Measurements from ENCODE around the gene CPLX3.

The CPLX3 gene

GRCh38 chr15:74823324-74823723 is 3.1 kb upstream of the CPLX3 start:
- FAIRE-seq (no peak), DNase-seq (ENCODE audit: extremely low spot score, insufficient read length, low read depth) (no peak)

GRCh38 chr15:74824976-74825375 is 1.5 kb upstream of the CPLX3 start:
- DNase-seq (ENCODE audit: extremely low spot score, insufficient read length, low read depth): no peak
- no peak for FAIRE-seq

GRCh38 chr15:74825866-74826265 is 561 bp upstream of the CPLX3 start:
- DNase-seq (ENCODE audit: extremely low spot score, insufficient read length, low read depth): no peak
- no peak for FAIRE-seq

GRCh38 chr15:74826921-74827320 is 494 bp downstream of the CPLX3 start:
- no peak for FAIRE-seq
- DNase-seq (ENCODE audit: extremely low spot score, insufficient read length, low read depth): no peak

GRCh38 chr15:74827614-74828013 is 1.2 kb downstream of the CPLX3 start:
- no peak for FAIRE-seq
- no peak for DNase-seq (ENCODE audit: extremely low spot score, insufficient read length, low read depth)

- FAIRE-seq: no peak
- DNase-seq (ENCODE audit: extremely low spot score, insufficient read length, low read depth): no peak
These were observed 2.4 kb downstream of the CPLX3 start for GRCh38 chr15:74828835-74829234.

- DNase-seq (ENCODE audit: extremely low spot score, insufficient read length, low read depth) (no peak), FAIRE-seq (no peak)
These were observed 3.1 kb downstream of the CPLX3 start for GRCh38 chr15:74829486-74829885.

GRCh38 chr15:74829991-74830390 is 3.6 kb downstream of the CPLX3 start:
- no peak for DNase-seq (ENCODE audit: extremely low spot score, insufficient read length, low read depth)
- no peak for FAIRE-seq

- no peak for DNase-seq (ENCODE audit: extremely low spot score, insufficient read length, low read depth)
- FAIRE-seq: no peak
These were observed 4.4 kb downstream of the CPLX3 start for GRCh38 chr15:74830868-74831267.

GRCh38 chr15:74831813-74832495 is 5.5 kb downstream of the CPLX3 start:
- no peak for DNase-seq (ENCODE audit: extremely low spot score, insufficient read length, low read depth)
- no peak for FAIRE-seq

GRCh38 chr15:74832826-74833225 is 6.4 kb downstream of the CPLX3 start:
- FAIRE-seq (no peak), DNase-seq (ENCODE audit: extremely low spot score, insufficient read length, low read depth) (no peak)

- no peak for DNase-seq (ENCODE audit: extremely low spot score, insufficient read length, low read depth)
- no peak for FAIRE-seq
These were observed 7.1 kb downstream of the CPLX3 start for GRCh38 chr15:74833376-74834107.

- FAIRE-seq: peak; percentile 66
- DNase-seq (ENCODE audit: extremely low spot score, insufficient read length, low read depth): no peak
These were observed 8.9 kb downstream of the CPLX3 start for GRCh38 chr15:74835312-74835823.

GRCh38 chr15:74836846-74837245 is 10.4 kb downstream of the CPLX3 start:
- no peak for FAIRE-seq

GRCh38 chr15:74837482-74838136 is 11.2 kb downstream of the CPLX3 start:
- DNase-seq (ENCODE audit: extremely low spot score, insufficient read length, low read depth) (no peak), FAIRE-seq (no peak)

More at GRCh38 chr15:74836846-74837245, 10.4 kb downstream of the CPLX3 start:
- no peak for DNase-seq (ENCODE audit: extremely low spot score, insufficient read length, low read depth)

- no peak for DNase-seq (ENCODE audit: extremely low spot score, insufficient read length, low read depth)
- FAIRE-seq: no peak
These were observed 11.7 kb downstream of the CPLX3 start for GRCh38 chr15:74838137-74838516.

GRCh38 chr15:74838746-74839525 is 12.5 kb downstream of the CPLX3 start:
- no peak for DNase-seq (ENCODE audit: extremely low spot score, insufficient read length, low read depth)
- FAIRE-seq: no peak

GRCh38 chr15:74839526-74840395 is 13.3 kb downstream of the CPLX3 start:
- DNase-seq (ENCODE audit: extremely low spot score, insufficient read length, low read depth) (no peak), FAIRE-seq (no peak)

All from GM18507 (cell line).